Keratinocyte (primary cell): ENCODE measurements around the gene ETV1. TPM values are rescaled to one million over a fixed set of nuclear protein-coding genes. Genes with fewer than 3 reads are reported as not detected.
A peak's percentile ranks its signal among the peaks of the same experiment; 100 is the strongest.
"Not testable (repeated sequence)": the region's sequence is repeated elsewhere in the genome, so short reads cannot be mapped to it uniquely, and the experiment has no call there.

Source experiments
- DNase-seq: peaks from one replicate; pipeline ENCODE4 v3.0.0-alpha.2; 2011; ENCODE audit warnings: low read depth, missing footprints, low spot score
- FAIRE-seq: peaks from 2 replicates; lab custom pipeline; 2011; peaks lifted over from hg19 to GRCh38; lab: Jason Lieb, UNC
- H2AFZ ChIP-seq: 2 replicates; pipeline ENCODE4 v1.6.0; 2012; ENCODE audit warnings: low read length, control low read depth, inconsistent platforms; ENCODE audit not compliant: control insufficient read depth
- H3K27ac ChIP-seq: 2 replicates; pipeline ENCODE4 v1.5.1; 2011; ENCODE audit warnings: low read length; ENCODE audit not compliant: control insufficient read depth, insufficient read depth
- H3K27me3 ChIP-seq: 3 replicates; pipeline ENCODE4 v1.6.0; 2011; ENCODE audit warnings: low read length; ENCODE audit not compliant: control insufficient read depth, insufficient read depth; ENCODE audit errors: extremely low read depth
- H3K36me3 ChIP-seq, 2 experiments: 2 replicates in 1 of 2; 3 replicates in 1 of 2; pipeline ENCODE4 v1.5.1; 2011; ENCODE audit warnings: low read length in 2 of 2, mild to moderate bottlenecking in 1 of 2; ENCODE audit not compliant: control insufficient read depth in 2 of 2, insufficient read depth in 2 of 2; ENCODE audit errors: extremely low read depth in 1 of 2
- H3K4me1 ChIP-seq: 3 replicates; pipeline ENCODE4 v1.5.1; 2011; ENCODE audit warnings: low read length; ENCODE audit not compliant: control insufficient read depth, insufficient read depth; ENCODE audit errors: extremely low read depth
- H3K4me2 ChIP-seq: 3 replicates; pipeline ENCODE4 v1.6.0; 2011; ENCODE audit warnings: low read depth, low read length; ENCODE audit not compliant: control insufficient read depth, insufficient read depth; ENCODE audit errors: extremely low read depth
- H3K4me3 ChIP-seq, 3 experiments: fragments of 200-600 bp in 1 of 3; sonication (generic) in 1 of 3; 2 replicates in 2 of 3; 3 replicates in 1 of 3; pipeline ENCODE4 v1.5.1; 2011 to 2016; ENCODE audit warnings: low read length in 3 of 3, mild to moderate bottlenecking in 3 of 3, control low read depth in 2 of 3, inconsistent platforms in 1 of 3, low read depth in 1 of 3, mixed read lengths in 1 of 3, mixed run types in 1 of 3, moderate library complexity in 1 of 3; ENCODE audit not compliant: control insufficient read depth in 2 of 3, insufficient read depth in 2 of 3; ENCODE audit errors: extremely low read depth in 1 of 3
- H3K79me2 ChIP-seq: 2 replicates; pipeline ENCODE4 v1.6.0; 2012; ENCODE audit warnings: low read length; ENCODE audit not compliant: control insufficient read depth, insufficient read depth
- H3K9ac ChIP-seq: 3 replicates; pipeline ENCODE4 v1.6.0; 2011; ENCODE audit warnings: low read length; ENCODE audit not compliant: control insufficient read depth, insufficient read depth; ENCODE audit errors: extremely low read depth
- H3K9me1 ChIP-seq: 3 replicates; pipeline ENCODE4 v1.6.0; 2011; ENCODE audit warnings: low read length; ENCODE audit not compliant: control insufficient read depth, insufficient read depth; ENCODE audit errors: extremely low read depth
- H3K9me3 ChIP-seq: 2 replicates; pipeline ENCODE4 v1.5.1; 2012; ENCODE audit warnings: low read depth, low read length; ENCODE audit not compliant: control insufficient read depth
- H4K20me1 ChIP-seq: 3 replicates; pipeline ENCODE4 v1.6.0; 2011; ENCODE audit warnings: low read length; ENCODE audit not compliant: control insufficient read depth, insufficient read depth; ENCODE audit errors: extremely low read depth
- EZH2 ChIP-seq: IDR thresholded peaks from one replicate; pipeline ENCODE4 v1.6.1; 2012; ENCODE audit warnings: inconsistent platforms, mild to moderate bottlenecking, low read length, moderate library complexity
- dilution Hi-C: fragments of 300-500 bp; cut with MboI; formaldehyde crosslinking; loops from one replicate; pipeline ENCODE4 v1.7.0; 2020; ENCODE audit warnings: low sequenced_read_pairs; ENCODE audit not compliant: extremely low pct_ligation_motif_present
- polyA plus RNA-seq, 5 experiments: library from polyadenylated mRNA; depleted of rRNA in 3 of 5; stranded (reverse) in 3 of 5; stranded (forward) in 1 of 5; unstranded in 1 of 5; fragments of >200 nt; gene quantifications; 1 replicate in 1 of 5; 2 replicates in 3 of 5; 3 replicates in 1 of 5; pipeline versions ENCODE4 v1.2.1 to v1.2.3, GENCODE V29; 2011 to 2012; ENCODE audit warnings: missing spikeins in 2 of 5, low read depth in 1 of 5, low replicate concordance in 1 of 5
- TF ChIP-seq, protein P1 (sequence below), 3 experiments: IDR thresholded peaks in 1 of 3; conservative IDR thresholded peaks in 1 of 3; optimal IDR thresholded peaks in 1 of 3; 2 replicates in 2 of 3; 3 replicates in 1 of 3; pipeline versions ENCODE3 to v1.5.1; 2011; ENCODE audit warnings: low read length in 3 of 3, mild to moderate bottlenecking in 3 of 3, moderate library complexity in 2 of 3, control low read depth in 1 of 3, inconsistent platforms in 1 of 3; ENCODE audit not compliant: insufficient read depth in 2 of 3; ENCODE audit errors: extremely low read depth in 1 of 3

The ETV1 gene
- polyA plus RNA-seq, 1 donor (not counting 4 experiments of a cell fraction or from before 2014, with no cell fraction given) = 5.0 TPM

DNA sequence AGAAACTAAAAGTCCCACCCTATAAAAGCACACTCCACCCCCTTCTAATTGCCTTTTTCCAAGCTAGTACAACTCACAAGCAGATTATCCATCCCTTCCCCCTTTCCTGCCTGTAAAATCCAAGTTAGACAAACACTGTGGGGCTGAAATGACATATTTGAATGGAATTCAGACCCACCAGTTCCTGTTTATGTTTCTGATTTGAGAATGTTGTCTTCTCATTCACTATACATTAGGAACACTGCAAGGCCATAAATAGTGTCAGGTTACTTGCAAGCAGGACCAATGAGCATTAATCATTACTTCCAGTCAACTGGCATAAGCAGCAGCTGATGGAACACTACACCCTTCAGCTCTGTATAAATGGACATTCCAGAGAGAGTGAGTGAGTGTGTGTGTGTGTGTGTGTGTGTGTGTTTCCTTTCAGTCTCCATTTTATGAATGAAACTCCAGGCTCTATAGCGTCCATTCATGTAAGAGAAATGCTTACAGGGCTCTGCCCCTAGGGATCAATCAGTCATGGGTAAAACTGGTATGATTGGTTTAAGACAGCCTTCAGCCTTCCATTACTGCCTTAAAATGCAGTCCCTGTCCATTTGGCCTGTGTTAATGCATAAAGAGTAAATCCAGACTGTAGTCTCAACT, 69.3 kb downstream of the ETV1 start:
- peak; percentile 97 for FAIRE-seq

GRCh38 chr7:13918333-13918732, 71.1 kb downstream of the ETV1 start:
- H3K4me3 ChIP-seq, H3K79me2 ChIP-seq, dilution Hi-C loops, H3K4me2 ChIP-seq, H3K36me3 ChIP-seq, H3K27me3 ChIP-seq, H3K9ac ChIP-seq, DNase-seq, H3K27ac ChIP-seq, H3K9me3 ChIP-seq, H4K20me1 ChIP-seq, H3K9me1 ChIP-seq, H2AFZ ChIP-seq, FAIRE-seq: not testable (repeated sequence)
- H3K4me1 ChIP-seq = peaks cover 17% of the 10 kb centered on the region

More for the DNA sequence above, 69.3 kb downstream of the ETV1 start:
- peak overlapping the region; percentile 52 for H3K4me2 ChIP-seq
- H4K20me1 ChIP-seq = no peaks in the 10 kb centered on the region
- H3K27me3 ChIP-seq = no peaks in the 10 kb centered on the region
- no peaks in the 10 kb centered on the region for H3K9me3 ChIP-seq
- H3K36me3 ChIP-seq = no peaks in the 10 kb centered on the region
- H3K4me1 ChIP-seq = peaks cover 17% of the 10 kb centered on the region
- TF ChIP-seq EZH2 = no peak
- TF ChIP-seq, protein P1, sequence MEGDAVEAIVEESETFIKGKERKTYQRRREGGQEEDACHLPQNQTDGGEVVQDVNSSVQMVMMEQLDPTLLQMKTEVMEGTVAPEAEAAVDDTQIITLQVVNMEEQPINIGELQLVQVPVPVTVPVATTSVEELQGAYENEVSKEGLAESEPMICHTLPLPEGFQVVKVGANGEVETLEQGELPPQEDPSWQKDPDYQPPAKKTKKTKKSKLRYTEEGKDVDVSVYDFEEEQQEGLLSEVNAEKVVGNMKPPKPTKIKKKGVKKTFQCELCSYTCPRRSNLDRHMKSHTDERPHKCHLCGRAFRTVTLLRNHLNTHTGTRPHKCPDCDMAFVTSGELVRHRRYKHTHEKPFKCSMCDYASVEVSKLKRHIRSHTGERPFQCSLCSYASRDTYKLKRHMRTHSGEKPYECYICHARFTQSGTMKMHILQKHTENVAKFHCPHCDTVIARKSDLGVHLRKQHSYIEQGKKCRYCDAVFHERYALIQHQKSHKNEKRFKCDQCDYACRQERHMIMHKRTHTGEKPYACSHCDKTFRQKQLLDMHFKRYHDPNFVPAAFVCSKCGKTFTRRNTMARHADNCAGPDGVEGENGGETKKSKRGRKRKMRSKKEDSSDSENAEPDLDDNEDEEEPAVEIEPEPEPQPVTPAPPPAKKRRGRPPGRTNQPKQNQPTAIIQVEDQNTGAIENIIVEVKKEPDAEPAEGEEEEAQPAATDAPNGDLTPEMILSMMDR (optimal IDR thresholded peaks at IDR 0.05 in 1 of 3, IDR thresholded peaks at IDR 0.05 in 1 of 3, conservative IDR thresholded peaks at IDR 0.05 in 1 of 3; ENCODE audit: extremely low read depth in 1 of 3, insufficient read depth in 2 of 3, low read length in 3 of 3) = no peak
- peak overlapping the region; percentile 61 for H3K27ac ChIP-seq
- H3K9ac ChIP-seq = peak overlapping the region; percentile 17
- peak; percentile 99 for DNase-seq
- no peak overlapping the region for H3K4me3 ChIP-seq
- no peaks in the 10 kb centered on the region for H3K79me2 ChIP-seq
- H3K9me1 ChIP-seq = no peaks in the 10 kb centered on the region
- dilution Hi-C loops = no loop called here
- H2AFZ ChIP-seq = peak overlapping the region; percentile 58

DNA sequence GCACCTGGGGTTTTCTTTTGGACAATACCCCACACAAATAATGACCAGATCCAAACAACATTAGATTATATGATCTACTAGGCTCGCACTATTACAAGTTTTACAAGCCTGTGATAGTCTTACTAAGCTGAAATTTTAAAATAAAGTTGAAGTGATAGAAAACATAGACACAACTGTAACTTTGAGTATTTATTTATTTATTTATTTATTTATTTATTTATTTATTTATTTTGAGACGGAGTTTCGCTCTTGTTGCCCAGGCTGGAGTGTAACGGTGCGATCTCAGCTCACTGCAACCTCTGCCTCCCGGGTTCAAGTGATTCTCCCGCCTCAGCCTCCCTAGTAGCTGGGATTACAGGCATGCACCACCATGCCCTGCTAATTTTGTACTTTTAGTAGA, 72.4 kb downstream of the ETV1 start:
- H3K27ac ChIP-seq, H3K36me3 ChIP-seq, H3K4me2 ChIP-seq, H2AFZ ChIP-seq, FAIRE-seq, DNase-seq, H3K9me1 ChIP-seq, H3K9ac ChIP-seq, H3K9me3 ChIP-seq, H3K4me3 ChIP-seq, H3K79me2 ChIP-seq, dilution Hi-C loops, H3K27me3 ChIP-seq, H4K20me1 ChIP-seq: not testable (repeated sequence)
- peaks cover 17% of the 10 kb centered on the region for H3K4me1 ChIP-seq
